ENCODE measurements around the gene UBE2V1. TPM values are rescaled to one million over a fixed set of nuclear protein-coding genes. Genes with fewer than 3 reads are reported as not detected.

UBE2V1 gene
- total RNA-seq, 4 donors from 2014 or later, result 45.6 to 124 (median 62.9) TPM

GRCh38 chr20:50152394-50153152 is 39.6 kb upstream of the UBE2V1 start:
- H3K4me1 ChIP-seq, result peaks cover 0 to 20% of the 10 kb centered on the region in 2 donors
- intact Hi-C loops (cut with DNase I; ENCODE audit: low total_unique reads), result no loop called here
- peak overlapping the region; percentile 83 to 86 for H3K27ac ChIP-seq
- peak overlapping the region; percentile 82 to 89 for H3K4me3 ChIP-seq
- no peak for TF ChIP-seq POLR2A (IDR thresholded peaks at IDR 0.05)
- no peak for TF ChIP-seq CTCF (IDR thresholded peaks at IDR 0.05)
- H3K9me3 ChIP-seq, result no peaks in the 10 kb centered on the region
- DNase-seq, result no peak
- H3K27me3 ChIP-seq, result no peaks in the 10 kb centered on the region
- no peaks in the 10 kb centered on the region for H3K36me3 ChIP-seq

DNA sequence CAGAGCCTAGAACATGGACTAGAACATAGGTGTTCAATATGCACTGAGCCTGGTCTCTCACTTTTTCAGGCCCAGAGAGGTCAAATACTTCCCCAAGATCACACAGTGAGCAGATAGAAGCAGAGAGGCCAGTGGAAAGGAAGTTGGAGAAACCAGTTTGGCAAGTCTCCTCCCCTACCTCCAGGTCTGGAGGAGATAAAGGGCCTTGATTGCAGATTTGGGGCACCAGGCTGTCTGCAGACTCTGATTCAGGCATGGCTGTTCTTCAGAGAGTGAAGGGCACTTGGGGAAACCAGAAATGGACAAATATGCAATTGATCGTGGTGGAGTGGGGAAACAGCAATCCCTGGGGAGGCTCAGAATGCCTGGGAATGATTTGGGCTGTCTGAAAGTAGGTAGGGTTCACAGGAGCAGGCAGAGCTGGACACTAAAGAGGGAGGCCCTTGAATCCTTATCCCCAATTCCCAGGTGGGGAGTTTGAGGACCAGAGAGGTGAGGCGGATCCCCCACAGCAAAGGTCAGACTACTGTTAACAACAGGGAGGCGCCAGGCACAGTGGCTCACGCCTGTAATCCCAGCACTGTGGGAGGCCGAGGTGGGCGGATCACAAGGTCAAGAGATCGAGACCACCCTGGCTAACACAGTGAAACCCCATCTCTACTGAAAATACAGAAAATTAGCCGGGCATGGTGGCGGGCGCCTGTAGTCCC is 38.2 kb upstream of the UBE2V1 start:
- intact Hi-C loops (cut with DNase I; ENCODE audit: low total_unique reads), result no loop called here
- H3K36me3 ChIP-seq, result no peaks in the 10 kb centered on the region
- no peak overlapping the region for H3K4me3 ChIP-seq
- DNase-seq, result no peak
- peak overlapping the region; percentile 1 to 83 for H3K27ac ChIP-seq
- peaks cover 0 to 20% of the 10 kb centered on the region in 2 donors for H3K4me1 ChIP-seq
- no peaks in the 10 kb centered on the region for H3K9me3 ChIP-seq
- TF ChIP-seq POLR2A (IDR thresholded peaks at IDR 0.05) (no peak), CTCF (IDR thresholded peaks at IDR 0.05) (no peak)
- H3K27me3 ChIP-seq, result no peaks in the 10 kb centered on the region

DNA sequence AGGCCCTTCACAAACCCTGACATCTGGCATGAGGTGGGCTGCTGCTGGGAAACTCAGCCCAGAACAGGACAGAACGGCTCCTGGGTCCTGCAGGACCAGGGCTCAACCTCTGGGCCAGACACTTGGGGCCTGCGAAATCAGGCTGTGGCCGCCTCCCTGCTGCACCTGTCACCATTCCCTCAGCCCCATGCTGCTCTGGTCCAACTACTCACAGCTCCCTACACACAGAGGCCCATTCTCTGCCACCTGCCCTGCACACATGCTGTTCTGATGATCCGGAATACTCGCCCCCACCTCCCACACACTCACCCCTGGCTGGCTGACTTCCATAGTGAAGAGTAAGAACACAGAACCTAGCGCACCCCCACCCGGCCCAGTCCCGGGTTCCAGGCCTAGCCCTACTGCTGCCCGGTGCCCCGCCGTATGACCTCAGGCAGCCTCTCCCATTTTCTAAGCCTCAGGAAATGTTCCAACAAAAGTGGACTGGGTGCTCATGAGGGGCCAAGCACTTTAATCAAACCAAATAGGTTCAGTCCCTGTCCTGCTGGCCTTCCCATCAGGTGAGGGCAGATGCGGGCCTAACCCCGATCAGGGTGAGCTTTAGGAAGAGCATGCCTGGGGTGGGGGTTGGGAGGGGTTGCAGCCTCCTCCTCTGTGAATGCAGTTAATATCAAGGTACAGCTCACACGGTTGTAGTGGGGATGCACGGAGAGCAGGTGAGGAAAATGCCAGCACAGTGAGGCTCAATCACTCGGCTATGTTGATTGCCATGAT is 36.7 kb upstream of the UBE2V1 start:
- Histone ChIP-seq H3K27ac (peak overlapping the region in 1 of 2 donors; percentile 2), H3K27me3 (no peaks in the 10 kb centered on the region), H3K4me3 (no peak overlapping the region), H3K36me3 (no peaks in the 10 kb centered on the region), H3K4me1 (peaks cover 0 to 20% of the 10 kb centered on the region in 2 donors), H3K9me3 (no peaks in the 10 kb centered on the region)
- DNase-seq, result no peak
- no peak for TF ChIP-seq CTCF (IDR thresholded peaks at IDR 0.05)
- no peak for TF ChIP-seq POLR2A (IDR thresholded peaks at IDR 0.05)
- intact Hi-C loops (cut with DNase I; ENCODE audit: low total_unique reads), result no loop called here

- peaks cover 0 to 11% of the 10 kb centered on the region in 2 donors for H3K4me1 ChIP-seq
- intact Hi-C loops (cut with DNase I; ENCODE audit: low total_unique reads), result no loop called here
- TF ChIP-seq POLR2A (IDR thresholded peaks at IDR 0.05) (no peak), CTCF (IDR thresholded peaks at IDR 0.05) (no peak)
- H3K36me3 ChIP-seq, result no peaks in the 10 kb centered on the region
- H3K9me3 ChIP-seq, result no peaks in the 10 kb centered on the region
- H3K4me3 ChIP-seq, result no peak overlapping the region
- H3K27ac ChIP-seq, result peak overlapping the region; percentile 6 to 29
- DNase-seq, result no peak
- no peaks in the 10 kb centered on the region for H3K27me3 ChIP-seq
These were observed 34.0 kb upstream of the UBE2V1 start for GRCh38 chr20:50146732-50147662.

All from uterus (tissue), 4 donors.